HUES64 (cell line): Measurements from ENCODE around the gene CDC42EP1.
"Not testable (repeated sequence)": the region's sequence is repeated elsewhere in the genome, so short reads cannot be mapped to it uniquely, and the experiment has no call there.

Experiments used
- H3K27ac ChIP-seq: 2 replicates; pipeline ENCODE4 v1.7.0; 2013; ENCODE audit warnings: low read depth, low read length, inconsistent platforms
- H3K27me3 ChIP-seq: 2 replicates; pipeline ENCODE4 v1.6.1; 2013; ENCODE audit warnings: mild to moderate bottlenecking, low read length; ENCODE audit not compliant: insufficient read depth
- H3K36me3 ChIP-seq: 2 replicates; pipeline ENCODE4 v1.6.1; 2013; ENCODE audit warnings: mild to moderate bottlenecking, low read length; ENCODE audit not compliant: insufficient read depth
- H3K4me1 ChIP-seq: 2 replicates; pipeline ENCODE4 v1.6.1; 2013; ENCODE audit warnings: mild to moderate bottlenecking, low read length, moderate library complexity; ENCODE audit not compliant: insufficient read depth
- H3K4me3 ChIP-seq: 2 replicates; pipeline ENCODE4 v1.5.1; 2013; ENCODE audit warnings: mild to moderate bottlenecking, low read length, moderate library complexity
- H3K9ac ChIP-seq: 2 replicates; pipeline ENCODE4 v1.6.1; 2013; ENCODE audit warnings: mild to moderate bottlenecking, low read depth, low read length
- H3K9me3 ChIP-seq: 2 replicates; pipeline ENCODE4 v1.6.1; 2013; ENCODE audit warnings: low read depth, low read length; ENCODE audit not compliant: insufficient read depth
- WGBS: fragments of 150-250, 120-280 bp; methylation state at CpG from one replicate; pipeline ENCODE4 v1.1.7; 2013; ENCODE audit warnings: missing lambda C conversion rate; 5-methylcytosine and 5-hydroxymethylcytosine counted together

The CDC42EP1 gene

GRCh38 chr22:37521236-37521739, 39.0 kb upstream of the CDC42EP1 start:
- no peak overlapping the region for H3K4me3 ChIP-seq
- no peak overlapping the region for H3K27ac ChIP-seq
- no peaks in the 10 kb centered on the region for H3K9me3 ChIP-seq
- no peaks in the 10 kb centered on the region; the same call in 1 of the 2 replicates for H3K4me1 ChIP-seq
- peaks cover 43% of the 10 kb centered on the region for H3K27me3 ChIP-seq
- 93% methylated on average over 14 of the region's 14 CpGs for WGBS
- no peaks in the 10 kb centered on the region for H3K36me3 ChIP-seq
- H3K9ac ChIP-seq = no peak overlapping the region

- peaks cover 43% of the 10 kb centered on the region for H3K27me3 ChIP-seq
- no peak overlapping the region for H3K9ac ChIP-seq
- no peaks in the 10 kb centered on the region; the same call in 1 of the 2 replicates for H3K4me1 ChIP-seq
- no peaks in the 10 kb centered on the region for H3K9me3 ChIP-seq
- 94% methylated on average over 5 of the region's 6 CpGs for WGBS
- no peak overlapping the region for H3K27ac ChIP-seq
- H3K4me3 ChIP-seq = no peak overlapping the region
- H3K36me3 ChIP-seq = no peaks in the 10 kb centered on the region
These were observed 37.8 kb upstream of the CDC42EP1 start for GRCh38 chr22:37522482-37522881.

GRCh38 chr22:37525073-37525745, 35.1 kb upstream of the CDC42EP1 start:
- Histone ChIP-seq H3K27me3 (peaks cover 17% of the 10 kb centered on the region), H3K4me3 (no peak overlapping the region), H3K4me1 (no peaks in the 10 kb centered on the region), H3K9me3 (no peaks in the 10 kb centered on the region), H3K27ac (no peak overlapping the region), H3K9ac (no peak overlapping the region), H3K36me3 (no peaks in the 10 kb centered on the region)
- 64% methylated on average over 10 of the region's 10 CpGs for WGBS

- no peak overlapping the region for H3K9ac ChIP-seq
- 87% methylated on average over 7 of the region's 7 CpGs for WGBS
- no peaks in the 10 kb centered on the region for H3K4me1 ChIP-seq
These were observed 34.4 kb upstream of the CDC42EP1 start for GRCh38 chr22:37525746-37526350.

GRCh38 chr22:37526376-37526775, 33.9 kb upstream of the CDC42EP1 start:
- Histone ChIP-seq H3K27ac (no peak overlapping the region), H3K4me3 (no peak overlapping the region), H3K4me1 (no peaks in the 10 kb centered on the region), H3K27me3 (peaks cover 6% of the 10 kb centered on the region; the same call in 1 of the 2 replicates), H3K9me3 (no peaks in the 10 kb centered on the region), H3K36me3 (no peaks in the 10 kb centered on the region), H3K9ac (no peak overlapping the region)
- WGBS = 90% methylated on average over 12 of the region's 12 CpGs

More at GRCh38 chr22:37525746-37526350, 34.4 kb upstream of the CDC42EP1 start:
- Histone ChIP-seq H3K9me3 (no peaks in the 10 kb centered on the region), H3K36me3 (no peaks in the 10 kb centered on the region), H3K4me3 (no peak overlapping the region), H3K27ac (no peak overlapping the region), H3K27me3 (peaks cover 11% of the 10 kb centered on the region; the same call in 1 of the 2 replicates)

GRCh38 chr22:37527081-37527752, 33.1 kb upstream of the CDC42EP1 start:
- 95% methylated on average over 9 of the region's 9 CpGs for WGBS
- not testable (repeated sequence) for H3K4me3 ChIP-seq, H3K36me3 ChIP-seq, H3K9ac ChIP-seq, H3K27ac ChIP-seq, H3K9me3 ChIP-seq, H3K27me3 ChIP-seq, H3K4me1 ChIP-seq

- WGBS = 94% methylated on average over 8 of the region's 9 CpGs
These were observed 32.3 kb upstream of the CDC42EP1 start for GRCh38 chr22:37527952-37528351.

GRCh38 chr22:37529652-37530345, 30.5 kb upstream of the CDC42EP1 start:
- WGBS = 91% methylated on average over 2 of the region's 2 CpGs
- Histone ChIP-seq H3K36me3 (no peaks in the 10 kb centered on the region), H3K9ac (no peak overlapping the region), H3K4me1 (no peaks in the 10 kb centered on the region), H3K27ac (no peak overlapping the region), H3K27me3 (no peaks in the 10 kb centered on the region), H3K4me3 (no peak overlapping the region), H3K9me3 (no peaks in the 10 kb centered on the region)

More at GRCh38 chr22:37527952-37528351, 32.3 kb upstream of the CDC42EP1 start:
- H3K27me3 ChIP-seq, H3K36me3 ChIP-seq, H3K4me1 ChIP-seq, H3K27ac ChIP-seq, H3K4me3 ChIP-seq, H3K9ac ChIP-seq, H3K9me3 ChIP-seq: not testable (repeated sequence)

GRCh38 chr22:37533995-37534394, 26.3 kb upstream of the CDC42EP1 start:
- Histone ChIP-seq H3K4me1 (no peaks in the 10 kb centered on the region), H3K27me3 (no peaks in the 10 kb centered on the region), H3K9ac (no peak overlapping the region), H3K9me3 (no peaks in the 10 kb centered on the region), H3K36me3 (no peaks in the 10 kb centered on the region), H3K4me3 (no peak overlapping the region), H3K27ac (no peak overlapping the region)
- 94% methylated on average over 9 of the region's 9 CpGs for WGBS

- Histone ChIP-seq H3K4me1 (no peaks in the 10 kb centered on the region), H3K9me3 (no peaks in the 10 kb centered on the region), H3K9ac (no peak overlapping the region), H3K27me3 (no peaks in the 10 kb centered on the region), H3K4me3 (no peak overlapping the region), H3K36me3 (no peaks in the 10 kb centered on the region), H3K27ac (no peak overlapping the region)
- WGBS = 96% methylated on average over 3 of the region's 3 CpGs
These were observed 25.8 kb upstream of the CDC42EP1 start for GRCh38 chr22:37534445-37534844.

GRCh38 chr22:37535159-37535558, 25.1 kb upstream of the CDC42EP1 start:
- Histone ChIP-seq H3K27ac (no peak overlapping the region), H3K27me3 (no peaks in the 10 kb centered on the region), H3K9ac (no peak overlapping the region), H3K9me3 (no peaks in the 10 kb centered on the region), H3K4me1 (no peaks in the 10 kb centered on the region), H3K4me3 (no peak overlapping the region), H3K36me3 (no peaks in the 10 kb centered on the region)
- WGBS = 94% methylated on average over 3 of the region's 6 CpGs
